MM.1S (cell line): Measurements from ENCODE around the gene CDH5.

Source experiments
- CTCF ChIP-seq: fragments of 300-600 bp; sonication (generic); IDR thresholded peaks from 2 replicates; pipeline ENCODE4 v1.5.1; 2016; ENCODE audit warnings: antibody characterized with exemption, low read length, mixed read lengths
- EZH2 ChIP-seq: fragments of 300-600 bp; sonication (generic); optimal IDR thresholded peaks from 2 replicates; pipeline ENCODE3; 2017; ENCODE audit warnings: low read depth, mild to moderate bottlenecking, antibody characterized with exemption, low read length, mixed read lengths

- TF ChIP-seq EZH2 (no peak), CTCF (no peak)
Measured at GRCh38 chr16:66444049-66444481, 77.6 kb downstream of the CDH5 start.
